HL-60/S4 treated with phorbol 12-myristate 13-acetate at 8.2 ng/mL for 4 days and 3 days (cell line): ENCODE results near the gene HOXD8.

ENCODE experiments used
- in situ Hi-C: fragments of 300-500 bp; cut with MboI; formaldehyde crosslinking; loops from 2 replicates; pipeline ENCODE4 v1.15.0; 2022; ENCODE audit warnings: low sequenced_read_pairs

The HOXD8 gene

DNA sequence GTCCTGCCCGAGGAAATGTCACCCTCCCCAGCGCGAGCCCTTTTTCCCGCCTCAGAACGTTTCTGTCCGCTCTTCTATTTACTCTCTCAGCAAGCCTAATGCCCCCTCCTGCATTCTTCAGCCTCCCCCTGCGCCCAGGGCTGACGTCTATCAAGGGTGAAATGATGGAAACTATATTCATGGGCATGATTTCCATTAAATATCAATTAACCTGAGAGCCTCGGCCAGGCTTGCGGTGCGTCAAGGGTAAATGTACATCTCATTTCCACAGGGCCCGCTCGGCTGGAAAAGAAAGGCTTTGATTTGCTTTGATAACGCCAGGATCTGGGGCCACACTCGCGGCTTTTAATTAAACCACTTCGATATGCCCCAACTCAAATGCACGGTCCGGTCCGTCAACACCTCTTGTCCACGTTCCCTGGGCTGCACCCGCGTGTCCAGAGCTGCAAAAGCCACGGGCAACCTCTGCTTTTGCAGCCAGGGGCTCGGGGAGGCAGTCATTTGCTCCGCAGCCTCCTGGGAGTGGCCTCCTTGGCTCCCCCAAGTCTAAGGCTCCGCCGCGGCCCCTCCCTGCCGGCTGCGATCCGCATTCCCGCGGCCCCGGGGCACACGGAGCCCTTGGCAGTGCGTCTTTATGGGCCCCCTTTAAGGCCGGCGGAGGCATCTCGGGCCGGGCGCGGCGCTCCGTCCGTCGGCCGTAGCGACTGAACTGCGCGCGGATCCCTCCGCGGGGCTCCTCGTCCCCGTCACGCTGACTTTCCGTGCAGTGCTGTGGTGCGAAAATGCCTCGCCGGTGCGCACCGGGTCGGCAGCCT lies at the start of gene HOXD8:
TSS of gene HOXD8 (plus strand) at position 724 of the 815 bp plus-strand sequence. CDS start 662 bp downstream, outside the sequence.
- in situ Hi-C loops: loop anchor here (25.0 kb wide), 2 partner anchors 533 to 1008 kb away; no protein-coding TSS in a partner anchor

DNA sequence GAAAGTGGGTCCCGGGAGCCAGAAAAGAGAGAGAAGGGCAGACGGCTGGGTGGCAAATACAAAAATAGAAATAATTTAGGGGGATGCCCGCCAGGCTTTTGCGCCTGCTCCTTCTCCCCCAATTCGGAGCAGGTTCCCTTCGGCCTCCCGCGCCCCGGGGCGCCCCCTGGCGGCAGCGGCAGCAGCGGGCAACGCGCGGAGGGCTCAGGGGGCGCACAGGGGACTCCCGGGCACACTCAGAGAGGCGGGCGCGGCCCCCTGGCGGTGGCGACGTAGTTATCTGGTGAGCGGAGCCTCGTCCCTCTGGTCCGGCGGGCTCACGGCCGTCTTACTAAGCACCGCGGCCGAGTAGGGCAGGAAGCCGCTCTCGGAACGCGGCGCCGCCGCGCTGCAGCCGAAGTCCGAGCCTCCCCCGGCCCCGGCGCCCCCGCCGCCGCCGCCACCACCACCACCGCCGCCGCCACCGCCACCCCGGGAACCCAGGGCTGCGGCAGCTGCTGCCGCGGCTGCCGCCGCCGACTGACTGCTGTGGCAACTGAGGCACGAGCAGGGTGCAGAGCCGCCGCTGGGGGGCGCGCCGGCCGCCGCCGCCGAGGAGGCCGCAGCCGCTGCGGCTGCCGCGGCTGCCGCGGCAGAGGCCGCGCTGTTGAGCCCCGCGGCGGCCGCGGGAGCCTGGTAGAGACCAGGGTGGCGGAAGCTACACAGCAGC lies 49.5 kb upstream of the HOXD8 start:
- in situ Hi-C loops: loop anchor here (10.0 to 25.0 kb wide), 2 partner anchors 395 to 718 kb away; no protein-coding TSS in a partner anchor

DNA sequence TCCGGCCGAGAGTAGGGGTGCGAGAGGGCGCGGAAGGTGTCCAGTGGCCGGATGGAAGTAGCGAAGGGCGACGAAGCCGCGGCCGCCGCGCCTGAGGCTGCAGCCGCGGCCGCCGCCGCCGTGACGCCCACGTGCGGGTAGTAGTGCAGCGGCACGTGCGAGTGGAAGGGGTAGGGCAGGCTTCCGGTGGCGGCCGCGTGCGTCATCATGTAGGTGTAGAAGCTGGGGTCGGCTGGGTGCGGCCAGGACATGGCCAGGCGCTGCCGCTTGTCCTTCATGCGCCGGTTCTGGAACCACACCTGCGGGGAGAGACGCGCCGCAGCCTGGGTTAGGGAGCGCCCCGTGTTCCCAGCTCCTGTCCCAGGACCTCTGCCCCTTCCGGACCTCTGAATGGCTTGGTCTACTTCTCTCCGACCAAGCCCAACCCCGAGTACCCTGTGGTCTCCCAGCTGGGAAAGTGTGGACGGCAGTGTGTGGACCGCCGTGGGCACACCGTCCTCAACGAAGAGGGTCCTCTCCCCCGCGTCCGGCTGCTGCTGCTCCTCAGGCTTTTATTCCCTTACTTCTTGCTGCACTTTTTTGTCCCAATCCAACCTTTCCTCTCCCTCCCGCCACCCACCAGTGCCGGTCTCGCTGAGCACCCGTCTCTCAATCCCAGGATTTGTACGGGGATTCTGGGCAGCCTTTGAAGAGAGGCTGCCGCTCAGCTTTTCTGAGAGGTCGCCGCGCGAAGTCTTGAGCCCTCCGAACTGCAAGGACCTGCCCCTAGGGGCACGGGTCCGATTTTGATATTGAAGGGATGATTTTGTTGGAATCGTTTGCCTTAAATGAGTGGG lies 48.7 kb upstream of the HOXD8 start:
- in situ Hi-C loops: loop anchor here (10.0 to 25.0 kb wide), 2 partner anchors 396 to 718 kb away; no protein-coding TSS in a partner anchor

DNA sequence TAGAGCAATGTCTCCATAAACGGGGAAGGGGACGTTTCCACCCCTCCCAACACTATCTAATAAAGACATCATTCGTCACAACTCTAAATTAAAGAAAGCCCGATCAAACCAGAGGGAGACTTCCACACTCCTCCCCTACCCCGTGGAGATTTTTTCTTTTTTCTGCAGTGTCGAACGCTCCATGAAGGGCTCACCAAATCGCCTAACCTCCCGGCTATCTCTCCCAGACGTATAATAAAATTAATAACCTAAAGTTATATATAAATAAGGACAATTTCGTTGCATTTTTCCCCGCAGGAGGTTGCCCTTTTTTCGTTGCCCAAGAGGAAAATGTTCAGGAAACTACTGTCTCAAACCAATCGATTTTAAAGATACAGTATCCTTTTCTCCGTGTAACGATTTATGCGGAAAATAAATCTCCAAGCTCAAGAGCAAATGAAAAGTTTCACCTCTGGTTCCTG lies 48.1 kb upstream of the HOXD8 start:
- in situ Hi-C loops: loop anchor here (10.0 to 25.0 kb wide), 2 partner anchors 397 to 719 kb away; no protein-coding TSS in a partner anchor

DNA sequence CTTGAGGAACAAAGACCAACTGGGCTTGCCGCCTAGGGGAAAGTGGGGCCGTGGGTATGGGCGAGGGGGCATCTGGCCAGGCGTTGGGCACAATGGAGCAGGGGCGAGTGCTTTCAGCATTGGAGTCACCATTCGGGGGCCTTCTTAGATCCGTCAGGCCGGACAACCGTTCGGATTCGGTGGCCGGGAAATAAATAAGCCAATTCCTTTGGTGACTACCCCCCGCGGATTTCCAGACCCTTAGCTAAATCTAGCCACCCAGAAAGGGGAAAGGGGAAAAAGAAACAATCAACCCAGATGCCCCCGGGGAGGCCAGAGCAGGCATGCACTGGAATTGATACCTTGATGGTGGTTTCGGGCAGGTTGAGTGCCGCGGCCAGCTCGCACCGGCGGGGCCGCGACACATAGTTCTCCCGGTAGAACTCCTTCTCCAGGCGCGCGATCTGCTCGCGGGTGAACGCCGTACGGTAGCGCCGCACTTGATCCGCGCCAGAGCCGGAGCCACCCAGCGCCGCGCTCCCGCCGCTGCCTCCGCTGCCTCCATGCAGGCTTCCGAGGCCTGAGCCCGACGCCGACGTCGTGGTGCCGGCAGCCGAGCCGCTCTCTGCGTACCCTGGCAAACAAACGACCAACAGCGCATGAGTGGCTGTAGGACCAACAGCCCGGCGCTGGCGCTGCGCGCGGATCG lies 47.5 kb upstream of the HOXD8 start:
- in situ Hi-C loops: loop anchor here (10.0 to 25.0 kb wide), 2 partner anchors 397 to 720 kb away; no protein-coding TSS in a partner anchor

DNA sequence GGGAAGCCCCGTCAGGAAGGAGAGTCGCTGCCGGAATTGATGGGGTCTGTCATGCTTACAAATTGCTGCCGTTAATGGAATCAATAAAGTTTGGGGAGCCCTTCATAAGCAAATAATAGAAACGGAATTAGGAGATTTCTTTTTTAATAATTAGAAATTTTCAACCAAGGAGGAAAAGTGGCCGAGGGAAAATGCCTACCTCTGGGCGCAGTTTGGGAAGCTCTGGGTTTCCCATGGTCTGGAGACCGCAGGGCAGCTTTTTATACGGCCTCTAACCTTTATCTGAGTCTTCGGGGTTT lies 47.0 kb upstream of the HOXD8 start:
- in situ Hi-C loops: loop anchor here (10.0 to 25.0 kb wide), 2 partner anchors 398 to 720 kb away; no protein-coding TSS in a partner anchor

DNA sequence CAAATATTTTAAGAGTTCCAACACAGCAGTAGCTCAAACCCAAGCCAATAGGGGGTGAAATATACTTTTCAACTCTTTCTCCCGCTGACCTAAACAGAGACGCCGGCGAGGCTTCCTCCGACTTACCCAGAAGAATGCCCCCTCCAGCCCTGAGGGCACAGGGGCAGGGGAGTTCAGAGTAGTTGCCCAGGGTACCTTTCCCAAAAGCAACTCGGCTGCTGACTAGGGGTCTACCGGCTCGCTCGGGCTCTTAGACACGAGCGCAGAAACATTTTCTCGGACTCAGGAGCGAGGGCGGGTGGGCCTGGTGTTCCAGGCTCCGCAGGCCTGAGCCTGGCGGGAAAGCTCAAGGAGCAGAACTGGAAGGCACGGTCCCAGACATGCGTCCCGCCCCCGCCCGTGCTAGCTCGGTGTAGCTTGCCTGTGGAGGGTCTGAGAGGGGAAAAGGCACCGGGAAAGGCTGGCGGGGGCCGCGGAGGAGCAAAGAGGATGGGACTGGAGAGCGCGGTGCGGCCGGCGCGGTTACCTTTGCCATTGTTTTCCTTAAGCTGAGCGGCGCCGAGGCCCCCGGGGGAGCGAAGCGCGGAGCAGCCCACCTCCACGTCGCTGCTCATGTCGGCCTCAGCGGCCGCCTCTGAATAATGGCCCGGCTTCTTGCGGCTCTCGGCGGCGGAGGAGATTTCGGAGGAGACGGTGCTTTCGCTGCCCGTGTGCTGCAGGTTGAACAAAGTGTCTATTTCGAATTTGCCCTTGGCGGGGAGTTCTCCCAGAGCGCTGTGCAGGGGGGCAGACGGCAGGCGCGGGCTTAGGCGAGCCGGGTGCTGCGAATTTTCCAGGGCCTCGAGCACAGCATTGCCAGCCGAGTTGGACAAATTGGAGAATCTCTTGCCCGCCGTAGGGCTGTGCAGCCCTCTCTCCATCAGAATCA lies 46.4 kb upstream of the HOXD8 start:
- in situ Hi-C loops: loop anchor here (10.0 to 25.0 kb wide), 2 partner anchors 398 to 721 kb away; no protein-coding TSS in a partner anchor

DNA sequence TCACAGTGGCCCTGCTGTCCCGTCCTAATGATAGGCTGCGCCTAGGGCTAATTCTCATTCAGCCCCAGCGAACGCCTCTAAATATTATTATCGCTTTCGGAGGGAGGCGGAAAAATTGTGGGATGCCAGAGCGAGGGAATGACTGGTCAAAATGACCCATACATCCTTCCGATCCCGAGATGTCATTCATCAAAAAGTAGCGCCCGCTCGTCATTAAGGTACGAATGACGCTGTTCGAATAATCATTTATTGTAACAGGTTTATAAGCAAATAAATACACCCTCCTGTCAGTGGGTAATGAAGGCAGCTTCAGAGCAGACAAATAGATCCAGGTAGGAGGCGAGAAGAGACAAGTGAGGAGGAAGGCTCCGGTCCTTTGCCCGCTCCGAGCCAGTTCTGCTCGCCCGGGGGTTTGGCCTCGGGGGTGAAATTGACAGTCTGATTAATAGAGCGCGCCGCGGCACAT lies 45.7 kb upstream of the HOXD8 start, which contains the start of gene EVX2:
TSS of gene EVX2 (minus strand) at position 167 of the 466 bp plus-strand sequence. CDS start 186 bp downstream, outside the sequence.
- in situ Hi-C loops: loop anchor here (10.0 to 25.0 kb wide), 2 partner anchors 399 to 722 kb away; no protein-coding TSS in a partner anchor

DNA sequence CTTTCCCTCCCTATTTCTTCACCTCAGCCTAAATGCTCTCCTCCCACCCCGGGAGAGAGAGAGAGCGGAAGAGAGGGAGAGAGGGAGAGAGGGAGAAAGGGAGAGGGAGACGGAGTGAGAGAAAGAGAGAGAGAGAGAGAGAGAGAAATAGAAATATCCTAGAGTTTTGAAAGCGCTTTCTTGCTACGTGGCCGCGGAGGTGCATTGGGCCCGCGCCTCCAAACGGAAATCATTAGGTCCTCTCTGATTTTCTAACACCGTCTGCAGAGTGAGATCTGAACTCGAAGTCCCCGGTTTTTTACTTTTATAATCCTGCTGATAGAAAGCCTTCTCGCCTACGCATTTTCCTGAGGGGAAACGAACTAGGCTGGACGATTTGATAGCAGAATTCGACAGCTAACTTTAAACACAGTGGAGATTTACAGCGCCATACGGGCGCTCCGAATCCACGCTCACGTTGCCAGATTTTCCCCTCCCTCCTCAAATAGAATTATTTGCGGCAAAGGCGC lies 44.8 kb upstream of the HOXD8 start:
- in situ Hi-C loops: loop anchor here (10.0 to 25.0 kb wide), 2 partner anchors 400 to 722 kb away; no protein-coding TSS in a partner anchor

DNA sequence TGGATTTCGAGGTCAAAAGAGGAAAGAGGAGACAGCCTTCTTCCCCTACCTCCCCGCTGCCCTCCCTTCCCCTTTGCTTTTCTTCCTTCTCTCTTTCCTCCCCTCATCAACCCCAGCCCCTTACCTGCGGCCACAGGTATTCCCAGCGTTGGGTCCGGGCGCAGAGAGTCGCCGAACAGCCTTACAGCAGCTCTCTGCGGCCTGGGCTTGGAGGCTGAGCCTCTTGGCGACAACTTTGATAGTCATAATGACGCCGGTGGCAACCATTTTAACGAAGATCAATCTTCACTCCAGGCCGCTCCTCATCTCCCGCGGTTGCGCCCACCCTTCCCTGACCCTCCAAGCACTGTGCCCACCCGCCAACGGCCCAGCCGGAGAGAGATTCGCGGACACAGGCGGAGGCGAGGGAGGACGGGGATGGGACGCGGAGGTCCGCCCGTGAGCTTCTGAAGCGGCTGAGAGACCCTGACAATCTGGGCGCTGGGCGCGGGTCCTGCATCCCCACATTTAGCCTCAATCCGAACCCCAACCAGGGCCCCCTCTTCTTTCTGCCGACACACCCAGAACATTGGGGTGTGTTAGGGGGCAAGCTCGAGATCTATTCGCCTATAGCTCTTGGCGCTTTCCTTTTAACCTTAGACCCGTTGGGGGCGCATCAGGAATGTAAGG lies 44.3 kb upstream of the HOXD8 start:
- in situ Hi-C loops: loop anchor here (10.0 to 25.0 kb wide), 2 partner anchors 400 to 723 kb away; no protein-coding TSS in a partner anchor

DNA sequence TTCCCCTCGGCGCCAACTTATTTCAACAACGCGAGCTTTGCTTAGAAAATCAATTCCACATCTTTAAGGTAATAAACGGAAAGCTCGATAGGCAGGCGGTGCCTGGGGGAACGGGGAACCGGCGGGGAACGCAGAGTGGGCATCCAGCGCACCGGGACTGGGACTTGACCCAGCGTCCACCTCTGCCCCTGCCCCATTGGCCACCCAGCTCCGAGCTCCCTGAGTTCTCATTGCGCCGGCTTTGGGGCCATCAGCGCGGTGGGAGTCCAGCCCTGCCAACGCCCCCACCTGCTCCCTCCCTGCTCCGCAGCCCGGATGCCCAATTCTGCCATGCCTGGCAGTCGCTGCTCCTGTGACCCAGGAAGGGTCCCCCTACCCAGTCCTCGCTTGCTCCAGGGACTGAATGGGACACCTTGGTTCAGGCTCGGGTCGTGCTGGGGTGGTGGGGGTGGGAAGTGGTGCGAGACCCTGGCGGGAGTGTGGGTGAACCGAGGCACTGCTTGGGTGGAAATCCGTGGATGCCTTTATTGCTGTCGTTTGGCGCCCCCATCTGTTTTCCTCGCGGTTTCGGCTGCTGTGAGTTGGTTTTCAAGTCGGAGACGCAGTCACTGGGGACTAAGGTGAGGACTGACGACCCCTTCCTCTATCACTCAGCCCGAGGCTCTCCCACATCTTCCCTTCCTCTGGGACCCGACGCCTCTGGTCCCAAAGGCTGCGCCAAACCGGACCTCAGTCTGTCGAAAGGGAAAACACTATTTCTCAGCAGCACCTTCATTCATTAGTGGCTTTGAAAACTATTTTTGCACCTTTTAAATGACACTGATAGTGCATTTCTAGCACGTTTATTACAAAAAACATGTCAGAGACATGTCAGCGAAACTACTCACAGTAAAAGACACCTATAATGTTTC lies 43.4 kb upstream of the HOXD8 start:
- in situ Hi-C loops: loop anchor here (10.0 to 25.0 kb wide), 2 partner anchors 401 to 724 kb away; no protein-coding TSS in a partner anchor

DNA sequence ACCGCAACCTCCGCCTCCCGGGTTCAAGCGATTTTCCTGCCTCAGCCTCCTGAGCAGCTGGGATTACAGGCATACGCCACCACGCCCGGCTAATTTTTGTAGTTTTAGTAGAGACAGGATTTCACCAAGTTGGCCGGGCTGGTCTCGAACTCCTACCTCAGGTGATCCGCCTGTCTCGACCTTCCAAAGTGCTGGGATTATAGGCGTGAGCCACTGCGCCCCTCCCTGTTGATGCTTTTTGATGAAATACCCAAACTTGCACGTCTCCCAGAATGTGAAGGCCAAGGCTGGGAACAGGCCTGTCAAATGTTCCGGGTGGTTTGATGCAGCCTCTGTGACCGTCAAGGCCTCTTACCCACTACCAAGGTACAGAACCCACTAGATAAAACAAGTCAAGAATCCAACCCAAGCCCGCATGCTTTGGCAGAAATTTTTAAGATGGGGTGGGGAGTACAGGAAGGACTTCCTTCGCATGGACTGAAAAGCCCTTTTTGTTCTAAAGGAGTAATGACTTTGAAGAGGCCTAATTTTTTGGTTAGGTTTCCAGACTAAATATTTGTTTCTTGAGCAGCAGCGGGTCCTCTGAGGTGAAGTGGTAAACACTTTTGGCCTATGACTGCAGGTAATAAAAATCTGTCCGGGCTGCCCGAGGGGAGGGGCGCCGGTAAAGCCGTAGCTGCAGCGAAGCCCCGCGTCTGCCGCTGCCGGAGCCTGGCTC lies 42.0 kb upstream of the HOXD8 start:
- in situ Hi-C loops: loop anchor here (10.0 to 25.0 kb wide), 2 partner anchors 403 to 725 kb away; no protein-coding TSS in a partner anchor

DNA sequence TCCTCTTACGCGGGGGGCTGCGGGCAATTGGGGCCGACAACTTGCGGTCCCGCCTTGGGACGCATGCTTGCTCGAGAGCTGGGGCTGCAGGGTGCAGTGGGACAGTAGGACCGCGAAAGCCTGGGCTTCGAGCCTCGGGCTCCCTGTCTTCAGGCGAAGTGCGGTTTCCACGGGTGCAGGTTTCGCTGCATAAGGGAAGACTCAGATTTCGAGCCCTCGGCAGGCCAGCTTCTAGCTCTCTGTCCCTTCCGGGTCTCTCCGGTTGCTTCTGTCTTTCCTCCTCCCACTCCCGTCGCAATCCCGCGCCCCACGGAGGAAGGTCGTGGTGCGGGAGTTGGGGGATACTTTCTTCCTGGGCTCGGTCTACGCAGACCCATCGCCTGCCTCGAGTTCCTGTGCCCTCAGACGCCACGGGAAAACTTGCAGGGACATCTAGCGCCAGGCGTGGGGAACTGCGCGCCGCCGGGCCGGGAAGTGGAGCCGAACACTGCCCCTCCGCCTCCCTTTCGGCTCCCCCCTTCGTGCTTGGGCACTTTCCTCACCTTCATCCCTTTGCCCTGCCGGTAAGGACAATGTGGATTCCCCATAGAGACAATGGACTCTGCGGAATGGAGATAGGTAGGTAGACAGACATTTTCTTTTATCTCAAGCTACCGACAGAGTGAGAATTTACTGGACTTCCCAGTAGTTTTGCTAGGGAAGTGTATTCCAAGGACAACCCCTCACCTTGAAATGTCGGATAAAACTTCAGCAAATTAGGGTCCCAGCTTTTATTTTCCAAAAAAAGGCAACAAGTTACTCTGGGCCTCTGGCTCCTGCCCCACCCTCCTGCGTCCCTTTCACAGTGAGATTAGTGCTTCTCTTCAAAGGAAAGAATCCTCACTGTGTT lies 41.2 kb upstream of the HOXD8 start:
- in situ Hi-C loops: loop anchor here (10.0 to 25.0 kb wide), 2 partner anchors 403 to 726 kb away; no protein-coding TSS in a partner anchor

DNA sequence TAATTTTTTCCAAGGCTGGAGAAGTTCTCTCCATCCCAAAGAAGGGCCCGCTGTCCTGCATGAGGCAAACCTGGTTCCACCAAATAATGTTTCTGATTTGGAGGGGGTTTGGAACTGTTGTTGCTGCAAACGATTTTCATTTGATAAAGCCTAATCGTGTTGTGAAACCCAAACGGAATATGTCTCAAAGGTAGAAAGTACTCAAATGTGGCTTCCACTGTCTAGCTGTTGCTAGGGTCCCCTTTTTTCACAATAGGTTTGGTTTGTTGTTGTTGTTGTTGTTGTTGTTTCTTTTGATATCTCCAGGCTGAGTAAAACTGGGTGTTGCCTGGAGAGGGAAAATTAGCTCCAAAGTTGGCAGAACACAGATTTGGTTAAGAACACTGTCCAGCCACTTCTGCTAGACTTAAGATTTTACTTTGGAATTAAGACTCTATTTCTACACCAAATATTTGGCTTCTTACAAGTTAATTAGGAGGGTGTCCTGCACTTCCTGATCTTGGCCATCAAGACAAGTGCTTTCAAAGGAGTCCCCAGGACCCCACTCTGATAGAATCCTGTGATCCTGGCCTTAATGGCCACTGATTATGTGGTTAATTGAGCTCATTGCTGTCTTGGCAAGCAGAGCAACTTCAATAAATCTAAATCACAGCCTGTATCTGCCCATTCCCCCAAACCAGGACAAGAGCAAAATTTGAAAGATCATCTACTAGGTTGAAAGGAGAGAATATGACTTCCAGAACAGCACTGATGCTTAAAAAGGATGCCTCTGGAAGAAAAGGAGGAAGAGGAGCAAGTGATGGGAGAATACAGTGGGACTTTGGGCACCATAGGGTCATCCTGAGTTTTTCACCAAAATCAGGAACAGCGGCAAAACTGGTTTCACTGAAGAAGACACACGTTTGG lies 40.3 kb upstream of the HOXD8 start:
- in situ Hi-C loops: loop anchor here (10.0 to 25.0 kb wide), 2 partner anchors 404 to 727 kb away; no protein-coding TSS in a partner anchor
